Measurements from ENCODE around the gene CYTL1. TPM values are rescaled to one million over a fixed set of nuclear protein-coding genes. Genes with fewer than 3 reads are reported as not detected.

The CYTL1 gene
- total RNA-seq, 3 donors from 2014 or later, result 0.44 to 1.9 (median 0.66) TPM

DNA sequence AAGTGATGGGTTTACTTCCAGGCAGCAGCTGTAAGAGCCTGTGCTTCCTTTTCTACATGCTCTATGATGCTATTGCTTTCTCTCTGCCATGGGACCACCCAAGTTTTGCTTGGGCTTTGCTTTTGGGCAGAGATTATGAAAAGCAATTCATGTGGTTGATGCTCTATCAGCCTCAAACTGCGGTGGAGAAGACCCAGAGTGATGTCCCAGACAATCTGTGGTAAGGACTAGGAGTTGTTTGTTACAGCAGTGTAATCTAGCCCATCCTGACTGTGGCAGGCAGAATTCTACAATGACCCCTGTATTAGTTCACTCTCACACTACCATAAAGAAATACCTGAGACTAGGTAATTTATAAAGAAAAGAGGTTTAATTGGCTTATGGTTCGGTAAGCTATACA lies 9.2 kb upstream of the CYTL1 start:
- Histone ChIP-seq H3K4me3 (no peak overlapping the region), H3K27ac (no peak overlapping the region), H3K4me1 (no peaks in the 10 kb centered on the region), H3K27me3 (no peaks in the 10 kb centered on the region), H3K36me3 (no peaks in the 10 kb centered on the region), H3K9me3 (no peaks in the 10 kb centered on the region)
- TF ChIP-seq, protein P1, sequence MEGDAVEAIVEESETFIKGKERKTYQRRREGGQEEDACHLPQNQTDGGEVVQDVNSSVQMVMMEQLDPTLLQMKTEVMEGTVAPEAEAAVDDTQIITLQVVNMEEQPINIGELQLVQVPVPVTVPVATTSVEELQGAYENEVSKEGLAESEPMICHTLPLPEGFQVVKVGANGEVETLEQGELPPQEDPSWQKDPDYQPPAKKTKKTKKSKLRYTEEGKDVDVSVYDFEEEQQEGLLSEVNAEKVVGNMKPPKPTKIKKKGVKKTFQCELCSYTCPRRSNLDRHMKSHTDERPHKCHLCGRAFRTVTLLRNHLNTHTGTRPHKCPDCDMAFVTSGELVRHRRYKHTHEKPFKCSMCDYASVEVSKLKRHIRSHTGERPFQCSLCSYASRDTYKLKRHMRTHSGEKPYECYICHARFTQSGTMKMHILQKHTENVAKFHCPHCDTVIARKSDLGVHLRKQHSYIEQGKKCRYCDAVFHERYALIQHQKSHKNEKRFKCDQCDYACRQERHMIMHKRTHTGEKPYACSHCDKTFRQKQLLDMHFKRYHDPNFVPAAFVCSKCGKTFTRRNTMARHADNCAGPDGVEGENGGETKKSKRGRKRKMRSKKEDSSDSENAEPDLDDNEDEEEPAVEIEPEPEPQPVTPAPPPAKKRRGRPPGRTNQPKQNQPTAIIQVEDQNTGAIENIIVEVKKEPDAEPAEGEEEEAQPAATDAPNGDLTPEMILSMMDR (IDR thresholded peaks at IDR 0.05), result no peak
- TF ChIP-seq POLR2AphosphoS5 (IDR thresholded peaks at IDR 0.05) (no peak), POLR2A (IDR thresholded peaks at IDR 0.05) (no peak)
- intact Hi-C loops (cut with DNase I; ENCODE audit: low total_unique reads), result no loop called here
- DNase-seq (ENCODE audit: low spot score in 2 of 2), result no peak

DNA sequence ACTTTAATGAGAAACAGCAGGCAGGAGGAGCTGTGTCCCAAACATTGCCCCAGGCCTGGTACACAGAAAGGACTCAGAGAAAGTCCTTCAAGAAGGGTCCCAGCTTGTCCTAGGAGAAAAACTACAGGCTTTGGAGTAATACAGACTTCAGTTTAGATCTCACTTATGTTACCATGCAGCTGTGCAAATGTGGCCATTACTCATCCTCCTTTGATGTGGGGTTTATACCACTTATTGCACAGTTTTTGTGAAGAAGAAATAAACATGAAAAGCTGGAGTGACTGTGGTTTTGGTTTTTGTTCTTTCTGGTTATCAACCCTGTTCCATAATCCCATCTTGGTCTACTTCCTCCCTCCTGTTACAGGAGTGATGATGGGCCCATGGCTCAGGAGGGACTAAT lies 8.1 kb upstream of the CYTL1 start:
- Histone ChIP-seq H3K4me3 (no peak overlapping the region), H3K9me3 (peaks cover 0 to 8% of the 10 kb centered on the region in 2 donors), H3K27ac (no peak overlapping the region), H3K4me1 (no peaks in the 10 kb centered on the region), H3K36me3 (no peaks in the 10 kb centered on the region), H3K27me3 (no peaks in the 10 kb centered on the region)
- intact Hi-C loops (cut with DNase I; ENCODE audit: low total_unique reads), result no loop called here
- no peak for DNase-seq (ENCODE audit: low spot score in 2 of 2)
- TF ChIP-seq POLR2A (IDR thresholded peaks at IDR 0.05), result no peak
- TF ChIP-seq, protein P1 (IDR thresholded peaks at IDR 0.05), result no peak
- TF ChIP-seq POLR2AphosphoS5 (IDR thresholded peaks at IDR 0.05), result no peak

DNA sequence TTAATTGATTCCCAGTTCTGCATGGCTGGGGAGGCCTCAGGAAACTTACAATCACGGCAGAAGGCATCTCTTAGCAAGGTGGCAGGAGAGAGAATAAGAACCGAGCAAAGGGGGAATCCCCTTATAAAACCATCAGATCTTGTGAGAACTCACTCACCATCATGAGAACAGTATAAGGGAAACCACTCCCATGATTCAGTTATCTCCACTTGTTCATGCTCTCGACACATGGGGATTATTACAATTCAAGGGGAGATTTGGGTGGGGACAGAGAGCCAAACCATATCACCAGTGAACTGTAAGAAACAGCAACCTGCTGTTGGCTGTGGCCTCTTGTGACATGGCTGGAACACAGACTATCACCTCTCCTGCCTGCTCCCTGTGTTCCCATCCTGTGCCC lies 7.1 kb upstream of the CYTL1 start:
- Histone ChIP-seq H3K4me1 (no peaks in the 10 kb centered on the region), H3K9me3 (peaks cover 0 to 8% of the 10 kb centered on the region in 2 donors), H3K4me3 (no peak overlapping the region), H3K27me3 (no peaks in the 10 kb centered on the region), H3K36me3 (no peaks in the 10 kb centered on the region), H3K27ac (no peak overlapping the region)
- intact Hi-C loops (cut with DNase I; ENCODE audit: low total_unique reads), result no loop called here
- no peak for DNase-seq (ENCODE audit: low spot score in 2 of 2)
- TF ChIP-seq POLR2A (IDR thresholded peaks at IDR 0.05), result no peak
- no peak for TF ChIP-seq POLR2AphosphoS5 (IDR thresholded peaks at IDR 0.05)
- TF ChIP-seq, protein P1 (IDR thresholded peaks at IDR 0.05), result no peak

DNA sequence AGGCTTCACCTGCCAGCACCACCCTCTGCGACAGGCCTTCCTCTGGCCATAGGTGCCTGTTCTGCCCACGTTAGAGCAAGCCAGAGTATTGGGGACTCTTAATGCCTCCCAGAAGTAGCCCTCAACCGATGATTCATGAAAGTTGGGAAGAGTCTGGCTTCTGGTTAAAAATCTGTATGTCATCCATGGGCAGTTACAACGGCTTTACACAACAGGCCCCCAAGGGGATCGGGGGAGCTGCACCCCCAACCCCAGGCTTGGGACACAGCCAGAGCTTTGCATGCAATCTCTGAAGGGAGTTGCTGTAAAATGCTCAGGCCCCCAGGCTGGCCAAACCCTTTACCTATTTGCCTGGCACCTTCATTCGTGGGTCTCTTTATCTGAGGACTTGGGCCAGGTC lies 5.4 kb upstream of the CYTL1 start:
- intact Hi-C loops (cut with DNase I; ENCODE audit: low total_unique reads), result no loop called here
- no peaks in the 10 kb centered on the region for H3K36me3 ChIP-seq
- no peak overlapping the region for H3K27ac ChIP-seq
- TF ChIP-seq, protein P1 (IDR thresholded peaks at IDR 0.05), result no peak
- no peak for TF ChIP-seq POLR2AphosphoS5 (IDR thresholded peaks at IDR 0.05)
- no peak for TF ChIP-seq POLR2A (IDR thresholded peaks at IDR 0.05)
- H3K4me1 ChIP-seq, result no peaks in the 10 kb centered on the region
- peaks cover 0 to 4% of the 10 kb centered on the region in 2 donors for H3K27me3 ChIP-seq
- DNase-seq (ENCODE audit: low spot score in 2 of 2), result no peak
- peaks cover 0 to 8% of the 10 kb centered on the region in 2 donors for H3K9me3 ChIP-seq
- H3K4me3 ChIP-seq, result no peak overlapping the region

DNA sequence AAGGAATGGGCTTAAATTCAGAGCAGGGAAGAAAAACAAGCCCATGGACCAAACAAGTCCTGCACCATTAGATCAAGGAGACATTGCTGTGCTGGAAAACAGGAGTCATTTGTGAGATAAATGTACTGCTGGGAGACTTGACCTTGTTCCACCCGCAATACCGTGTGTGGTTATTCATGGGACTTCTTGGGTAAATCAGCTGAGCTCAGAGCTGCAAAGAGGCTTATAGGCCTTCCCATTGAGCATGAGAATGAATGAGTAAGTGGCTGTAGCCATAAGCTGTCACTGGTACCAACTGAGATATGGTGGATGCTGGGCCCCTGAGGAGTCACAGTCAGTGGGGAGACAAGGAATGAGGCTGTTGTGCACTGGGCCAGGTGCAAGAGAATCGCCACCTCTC lies 2.3 kb upstream of the CYTL1 start:
- no peak overlapping the region for H3K4me3 ChIP-seq
- no peaks in the 10 kb centered on the region for H3K36me3 ChIP-seq
- peaks cover 0 to 16% of the 10 kb centered on the region in 2 donors for H3K27me3 ChIP-seq
- H3K4me1 ChIP-seq, result no peaks in the 10 kb centered on the region
- H3K27ac ChIP-seq, result no peak overlapping the region
- intact Hi-C loops (cut with DNase I; ENCODE audit: low total_unique reads), result no loop called here
- no peak for DNase-seq (ENCODE audit: low spot score in 2 of 2)
- TF ChIP-seq, protein P1 (IDR thresholded peaks at IDR 0.05), result no peak
- TF ChIP-seq POLR2A (IDR thresholded peaks at IDR 0.05) (no peak), POLR2AphosphoS5 (IDR thresholded peaks at IDR 0.05) (no peak)
- peaks cover 0 to 8% of the 10 kb centered on the region in 2 donors for H3K9me3 ChIP-seq

All from breast epithelium (tissue), 4 donors.